H1 (cell line): ENCODE results near the gene ITPK1. TPM values are rescaled to one million over a fixed set of nuclear protein-coding genes. Genes with fewer than 3 reads are reported as not detected.

Source experiments
- CTCF ChIA-PET: fragments of 300-600 bp; sonication (Branson Sonifier 250); formaldehyde crosslinking; loops from one replicate; lab custom pipeline; 2021; ENCODE audit not compliant: partially characterized antibody; lab: Charles Lee
- POLR2A ChIA-PET: fragments of 300-600 bp; sonication (Branson Sonifier 250); formaldehyde crosslinking; loops from one replicate; lab custom pipeline; 2021; ENCODE audit warnings: inconsistent platforms; ENCODE audit not compliant: partially characterized antibody; lab: Charles Lee
- DNase-seq, 2 experiments: peaks; one replicate each; pipeline versions ENCODE4 v3.0.0 to v3.0.0-alpha.2; 2010 to 2022; ENCODE audit warnings: low spot score in 2 of 2, low read depth in 1 of 2, mixed read lengths in 1 of 2
- FAIRE-seq: peaks from 2 replicates; lab custom pipeline; 2011; peaks lifted over from hg19 to GRCh38; lab: Jason Lieb, UNC
- H2AFZ ChIP-seq: 2 replicates; pipeline ENCODE4 v1.8.1; 2012; ENCODE audit warnings: low read length, inconsistent platforms
- H2AK5ac ChIP-seq: 2 replicates; pipeline ENCODE4 v1.6.1; 2013; ENCODE audit warnings: low read depth, low read length
- H2BK120ac ChIP-seq: replicated peaks from 2 replicates; pipeline ENCODE3; 2013; ENCODE audit warnings: low read depth, low read length, inconsistent platforms
- H2BK12ac ChIP-seq: 2 replicates; pipeline ENCODE4 v1.6.1; 2013; ENCODE audit warnings: low read depth, low read length
- H2BK15ac ChIP-seq: 2 replicates; pipeline ENCODE4 v1.6.1; 2013; ENCODE audit warnings: low read length
- H2BK20ac ChIP-seq: 2 replicates; pipeline ENCODE4 v1.6.1; 2013; ENCODE audit warnings: low read length
- H2BK5ac ChIP-seq: 2 replicates; pipeline ENCODE4 v1.6.1; 2013; ENCODE audit warnings: low read depth, low read length
- H3K14ac ChIP-seq: 2 replicates; pipeline ENCODE4 v1.6.1; 2013; ENCODE audit warnings: inconsistent platforms; ENCODE audit not compliant: insufficient read length
- H3K18ac ChIP-seq: 2 replicates; pipeline ENCODE4 v1.6.1; 2013; ENCODE audit warnings: low read length; ENCODE audit errors: extremely low read depth
- H3K23ac ChIP-seq: 2 replicates; pipeline ENCODE4 v1.6.1; 2013; ENCODE audit warnings: inconsistent platforms; ENCODE audit not compliant: insufficient read length
- H3K23me2 ChIP-seq: 2 replicates; pipeline ENCODE4 v1.6.1; 2013; ENCODE audit warnings: low read depth, low read length
- H3K27ac ChIP-seq: 2 replicates; pipeline ENCODE4 v1.6.1; 2011; ENCODE audit warnings: low read depth, low read length, inconsistent platforms
- H3K27me3 ChIP-seq, 4 experiments: replicated peaks in 1 of 4; 1 replicate in 1 of 4; 2 replicates in 3 of 4; pipeline versions ENCODE4 v1.6.1 to v1.8.1; 2011 to 2013; ENCODE audit warnings: low read length in 3 of 4, mild to moderate bottlenecking in 3 of 4, inconsistent platforms in 2 of 4, mixed read lengths in 2 of 4, moderate library complexity in 1 of 4; ENCODE audit not compliant: control insufficient read depth in 3 of 4, insufficient read depth in 3 of 4; ENCODE audit errors: extremely low read depth in 1 of 4
- H3K36me3 ChIP-seq, 4 experiments: 2 replicates each; pipeline versions ENCODE4 v1.6.1 to v1.8.1; 2011 to 2013; ENCODE audit warnings: mild to moderate bottlenecking in 4 of 4, low read length in 3 of 4, moderate library complexity in 2 of 4, control low read depth in 1 of 4, inconsistent platforms in 1 of 4; ENCODE audit not compliant: insufficient read depth in 4 of 4, control insufficient read depth in 2 of 4
- H3K4ac ChIP-seq: replicated peaks from 2 replicates; pipeline ENCODE3; 2013; ENCODE audit warnings: low read length, low read depth, mixed read lengths, inconsistent platforms; ENCODE audit not compliant: insufficient read length
- H3K4me1 ChIP-seq, 4 experiments: replicated peaks in 1 of 4; 1 replicate in 1 of 4; 2 replicates in 3 of 4; pipeline versions ENCODE4 v1.6.1 to v1.8.1; 2011 to 2013; ENCODE audit warnings: low read length in 3 of 4, inconsistent platforms in 2 of 4, mixed read lengths in 1 of 4; ENCODE audit not compliant: insufficient read depth in 4 of 4, control insufficient read depth in 3 of 4
- H3K4me2 ChIP-seq, 2 experiments: 2 replicates each; pipeline versions ENCODE4 v1.6.1 to v1.8.1; 2011 to 2013; ENCODE audit warnings: low read depth in 2 of 2, low read length in 2 of 2, control low read depth in 1 of 2, inconsistent platforms in 1 of 2, mild to moderate bottlenecking in 1 of 2; ENCODE audit not compliant: insufficient read depth in 1 of 2
- H3K4me3 ChIP-seq, 4 experiments: fragments of 200-600, 300-600 bp in 1 of 4; sonication (generic), shearing (Covaris generic), sonication (Bioruptor Twin) in 1 of 4; 2 replicates each; pipeline versions ENCODE4 v1.5.1 to v1.8.1; 2011 to 2016; ENCODE audit warnings: low read length in 4 of 4, low read depth in 3 of 4, control low read depth in 2 of 4, inconsistent platforms in 2 of 4, mild to moderate bottlenecking in 2 of 4, mixed read lengths in 1 of 4, moderate library complexity in 1 of 4; ENCODE audit not compliant: insufficient read depth in 2 of 4; ENCODE audit errors: extremely low read depth in 1 of 4
- H3K56ac ChIP-seq: replicated peaks from 2 replicates; pipeline ENCODE3; 2013; ENCODE audit warnings: low read depth, mild to moderate bottlenecking, mixed read lengths, low read length, inconsistent platforms; ENCODE audit not compliant: insufficient read length
- H3K79me1 ChIP-seq: 2 replicates; pipeline ENCODE4 v1.6.1; 2013; ENCODE audit warnings: low read depth, low read length, control low read depth
- H3K79me2 ChIP-seq, 2 experiments: 2 replicates each; pipeline versions ENCODE4 v1.6.1 to v1.8.1; 2012 to 2013; ENCODE audit warnings: low read length in 2 of 2, mild to moderate bottlenecking in 2 of 2, inconsistent platforms in 1 of 2; ENCODE audit not compliant: insufficient read depth in 2 of 2, control insufficient read depth in 1 of 2
- H3K9ac ChIP-seq, 4 experiments: replicated peaks in 1 of 4; 1 replicate in 1 of 4; 2 replicates in 3 of 4; pipeline versions ENCODE4 v1.6.1 to v1.8.1; 2011 to 2013; ENCODE audit warnings: low read depth in 3 of 4, low read length in 3 of 4, control low read depth in 2 of 4, mild to moderate bottlenecking in 2 of 4, moderate library complexity in 2 of 4, inconsistent platforms in 1 of 4; ENCODE audit errors: extremely low read depth in 1 of 4
- H3K9me3 ChIP-seq, 2 experiments: 2 replicates each; pipeline versions ENCODE4 v1.6.1 to v1.8.1; 2012 to 2013; ENCODE audit warnings: mild to moderate bottlenecking in 2 of 2, moderate library complexity in 2 of 2, control low read depth in 1 of 2, inconsistent platforms in 1 of 2, low read depth in 1 of 2, low read length in 1 of 2, mixed read lengths in 1 of 2; ENCODE audit not compliant: insufficient read depth in 2 of 2
- H4K20me1 ChIP-seq, 2 experiments: replicated peaks in 1 of 2; 2 replicates each; pipeline versions ENCODE3 to v1.8.1; 2011 to 2013; ENCODE audit warnings: inconsistent platforms in 2 of 2, low read length in 2 of 2, mild to moderate bottlenecking in 1 of 2; ENCODE audit not compliant: insufficient read depth in 2 of 2, control insufficient read depth in 1 of 2
- H4K5ac ChIP-seq: 2 replicates; pipeline ENCODE4 v1.6.1; 2013; ENCODE audit warnings: low read length, low read depth, mixed read lengths, inconsistent platforms; ENCODE audit not compliant: insufficient read length
- H4K8ac ChIP-seq: 2 replicates; pipeline ENCODE4 v1.8.0; 2013; ENCODE audit warnings: mild to moderate bottlenecking, moderate library complexity, low read length, inconsistent platforms; ENCODE audit not compliant: insufficient read depth; ENCODE audit errors: extremely low read depth
- H4K91ac ChIP-seq: replicated peaks from 2 replicates; pipeline ENCODE3; 2013; ENCODE audit warnings: low read length, mixed read lengths, inconsistent platforms; ENCODE audit not compliant: insufficient read length
- EP300 ChIP-seq, 2 experiments: IDR thresholded peaks; 1 replicate in 1 of 2; 2 replicates in 1 of 2; pipeline ENCODE4 v1.6.1; 2011 to 2012; ENCODE audit warnings: low read depth in 2 of 2, low read length in 2 of 2, mild to moderate bottlenecking in 2 of 2, borderline replicate concordance in 1 of 2, inconsistent platforms in 1 of 2, moderate library complexity in 1 of 2
- GABPA ChIP-seq: IDR thresholded peaks from 2 replicates; pipeline ENCODE4 v1.6.1; 2011; ENCODE audit warnings: mild to moderate bottlenecking, low read length, moderate library complexity, borderline replicate concordance; ENCODE audit not compliant: insufficient read depth
- GTF2F1 ChIP-seq: IDR thresholded peaks from 2 replicates; pipeline ENCODE4 v1.6.1; 2012; ENCODE audit warnings: low read depth, low read length, improper control_type of control experiment, borderline replicate concordance
- HDAC2 ChIP-seq, 2 experiments: fragments of 300-600 bp in 1 of 2; sonication (generic) in 1 of 2; IDR thresholded peaks; 2 replicates each; pipeline ENCODE4 v1.6.1; 2011 to 2012; ENCODE audit warnings: low read depth in 2 of 2, low read length in 2 of 2, mild to moderate bottlenecking in 2 of 2, moderate library complexity in 2 of 2, borderline replicate concordance in 1 of 2, inconsistent platforms in 1 of 2
- HDAC6 ChIP-seq: IDR thresholded peaks from one replicate; pipeline ENCODE4 v1.7.1; 2012; ENCODE audit warnings: low read depth, mild to moderate bottlenecking, inconsistent platforms, low read length, moderate library complexity
- KDM1A ChIP-seq: fragments of 200-600, 300-600 bp; sonication (generic); IDR thresholded peaks from 2 replicates; pipeline ENCODE4 v1.7.1; 2016; ENCODE audit warnings: mild to moderate bottlenecking, low read length, borderline replicate concordance
- KDM5A ChIP-seq: fragments of 200-600 bp; IDR thresholded peaks from 2 replicates; pipeline ENCODE4 v1.7.1; 2012; ENCODE audit warnings: mild to moderate bottlenecking, low read length, inconsistent platforms, mixed read lengths
- POLR2A ChIP-seq, 2 experiments: IDR thresholded peaks; 1 replicate in 1 of 2; 2 replicates in 1 of 2; pipeline ENCODE4 v1.6.1; 2011; ENCODE audit warnings: low read depth in 2 of 2, low read length in 2 of 2, mild to moderate bottlenecking in 2 of 2; ENCODE audit errors: control extremely low read depth in 1 of 2
- SAP30 ChIP-seq: fragments of 300-600 bp; sonication (generic); IDR thresholded peaks from 2 replicates; pipeline ENCODE4 v1.7.1; 2012; ENCODE audit warnings: low read length, moderate library complexity, mild to moderate bottlenecking, inconsistent platforms; ENCODE audit not compliant: insufficient read depth, insufficient replicate concordance
- SIRT6 ChIP-seq: IDR thresholded peaks from one replicate; pipeline ENCODE4 v1.7.1; 2012; ENCODE audit warnings: low read length, inconsistent platforms
- SP4 ChIP-seq: IDR thresholded peaks from 2 replicates; pipeline ENCODE4 v1.6.1; 2012; ENCODE audit warnings: low read length, inconsistent platforms
- ZNF274 ChIP-seq: IDR thresholded peaks from 2 replicates; pipeline ENCODE4 v1.7.0; 2012; ENCODE audit warnings: low read length, borderline replicate concordance; ENCODE audit errors: extremely low read depth
- WGBS, 2 experiments: shearing (Covaris generic) in 1 of 2; methylation state at CpG; one replicate each; pipeline versions ENCODE4 v1.1.6 to v1.1.7; 2013 to 2015; ENCODE audit warnings: low lambda C conversion rate in 2 of 2, mixed read lengths in 2 of 2, inconsistent platforms in 1 of 2, low coverage in 1 of 2, missing lambda C conversion rate in 1 of 2; ENCODE audit not compliant: insufficient replicate concordance in 2 of 2, insufficient coverage in 1 of 2, insufficient read length in 1 of 2; ENCODE audit errors: extremely low coverage in 1 of 2, missing lambda C conversion rate in 1 of 2; 5-methylcytosine and 5-hydroxymethylcytosine counted together
- polyA plus RNA-seq, 7 experiments: library from polyadenylated mRNA; depleted of rRNA in 3 of 7; stranded (reverse) in 5 of 7; unstranded in 2 of 7; fragments of >200 nt in 5 of 7; fragments of 200-250 nt in 2 of 7; gene quantifications; 1 replicate in 5 of 7; 2 replicates in 1 of 7; 4 replicates in 1 of 7; pipeline versions ENCODE4 v1.2.1 to v1.2.3, GENCODE V29; 2011 to 2013; ENCODE audit warnings: missing spikeins in 2 of 7, mixed read lengths in 2 of 7
- total RNA-seq: library from RNA; stranded (reverse); fragmentation: NEBNext Ultra II Directional; extraction: Animal tissue kit (Norgen Biotek cat#: 25700); gene quantifications from 2 replicates; pipeline ENCODE4 v1.2.1, GENCODE V29; 2021

Gene ITPK1
- total and polyA plus RNA-seq, 2 of the 8 experiments (the other 6 are each of a cell fraction or from before 2014, with no cell fraction given) = 108 to 143 TPM

GRCh38 chr14:93082576-93083001 is 33.1 kb downstream of the ITPK1 start:
- no peak overlapping the region for H3K23ac ChIP-seq
- H3K14ac ChIP-seq = no peak overlapping the region
- H2BK12ac ChIP-seq = no peak overlapping the region
- ChIA-PET CTCF (interaction anchor here (1.5 to 2.0 kb wide), 2 partner anchors 29 to 31 kb away, joined by 3 to 5 read pairs; no protein-coding TSS in a partner anchor), POLR2A (no interaction called here)
- H3K79me1 ChIP-seq = peaks cover 35% of the 10 kb centered on the region
- no peaks in the 10 kb centered on the region for H3K27me3 ChIP-seq
- H2AFZ ChIP-seq = no peak overlapping the region
- H4K91ac ChIP-seq = no peak overlapping the region
- peaks cover 0 to 14% (median 10%) of the 10 kb centered on the region in 4 experiments; a peak in 6 of 7 replicates for H3K4me1 ChIP-seq
- H2BK20ac ChIP-seq = no peak overlapping the region
- H3K79me2 ChIP-seq = peaks cover 0 to 95% of the 10 kb centered on the region in 2 experiments; a peak in 3 of 4 replicates
- H3K18ac ChIP-seq = no peak overlapping the region
- TF ChIP-seq GTF2F1 (no peak), KDM1A (no peak), GABPA (no peak), SP4 (no peak), HDAC6 (no peak), HDAC2 (IDR thresholded peaks at IDR 0.05; ENCODE audit: borderline replicate concordance in 1 of 2, low read depth in 2 of 2, low read length in 2 of 2) (no peak), POLR2A (IDR thresholded peaks at IDR 0.05; ENCODE audit: control extremely low read depth in 1 of 2, low read depth in 2 of 2, low read length in 2 of 2) (no peak), EP300 (IDR thresholded peaks at IDR 0.05; ENCODE audit: borderline replicate concordance in 1 of 2, low read depth in 2 of 2, low read length in 2 of 2) (no peak), SIRT6 (no peak), KDM5A (no peak), ZNF274 (no peak), SAP30 (no peak)
- H3K56ac ChIP-seq = no peak overlapping the region
- no peaks in the 10 kb centered on the region; a peak in 1 of 8 replicates for H3K36me3 ChIP-seq
- no peak overlapping the region for H2BK5ac ChIP-seq
- H2AK5ac ChIP-seq = no peak overlapping the region
- H3K9ac ChIP-seq = no peak overlapping the region
- H2BK120ac ChIP-seq = no peak overlapping the region
- H3K4me2 ChIP-seq = no peak overlapping the region
- DNase-seq (no peak), FAIRE-seq (no peak)
- H3K4ac ChIP-seq = no peak overlapping the region
- no peak overlapping the region for H3K27ac ChIP-seq
- no peak overlapping the region for H4K5ac ChIP-seq
- WGBS, 2 experiments = 94% methylated on average over 12 of the region's 12 CpGs; no CpG with 5 or more reads in 1 of the 2 experiments
- peaks cover 24% of the 10 kb centered on the region in 2 experiments for H4K20me1 ChIP-seq
- no peak overlapping the region for H4K8ac ChIP-seq
- no peaks in the 10 kb centered on the region for H3K23me2 ChIP-seq
- no peak overlapping the region for H2BK15ac ChIP-seq
- peaks cover 0 to 6% of the 10 kb centered on the region in 2 experiments; a peak in 2 of 4 replicates for H3K9me3 ChIP-seq
- no peak overlapping the region for H3K4me3 ChIP-seq
